SK-N-SH (cell line): ENCODE results near the gene M6PR. TPM values are rescaled to one million over a fixed set of nuclear protein-coding genes. Genes with fewer than 3 reads are reported as not detected.

Experiments
- CTCF ChIA-PET: fragments of 300-600, 350-600 bp; formaldehyde crosslinking; extraction: SDS; loops from one replicate; lab custom pipeline; 2021; lab: Yijun Ruan, JAX
- POLR2A ChIA-PET: fragments of 350-600 bp; sonication (Branson Sonifier 250); formaldehyde crosslinking; extraction: SDS; loops from one replicate; lab custom pipeline; 2020; ENCODE audit warnings: antibody characterized with exemption, inconsistent platforms; lab: Yijun Ruan, JAX
- DNase-seq: peaks from one replicate; pipeline ENCODE4 v3.0.0; 2012
- H2AFZ ChIP-seq: fragments of 200-600 bp; sonication (generic); 2 replicates; pipeline ENCODE4 v1.8.1; 2016; ENCODE audit warnings: antibody characterized with exemption, mild to moderate bottlenecking, low read depth
- H3F3A ChIP-seq: fragments of 200-600 bp; sonication (generic); replicated peaks from 2 replicates; pipeline ENCODE3; 2016; ENCODE audit warnings: antibody characterized with exemption, mild to moderate bottlenecking; ENCODE audit not compliant: insufficient read depth
- H3K27ac ChIP-seq, 2 experiments: fragments of 200-500 bp in 1 of 2; fragments of 200-600 bp in 1 of 2; sonication (Bioruptor generic) in 1 of 2; sonication (generic), shearing (Covaris generic) in 1 of 2; 2 replicates each; pipeline versions ENCODE4 v1.5.1 to v1.6.1; 2014 to 2016; ENCODE audit warnings: low read depth in 2 of 2, inconsistent platforms in 1 of 2, low read length in 1 of 2, mild to moderate bottlenecking in 1 of 2, mixed read lengths in 1 of 2
- H3K27me3 ChIP-seq: fragments of 200-600 bp; sonication (generic), shearing (Covaris generic); 2 replicates; pipeline ENCODE4 v1.6.1; 2016; ENCODE audit warnings: mixed run types; ENCODE audit not compliant: insufficient read depth
- H3K36me3 ChIP-seq, 2 experiments: fragments of 200-500 bp in 1 of 2; fragments of 200-600 bp in 1 of 2; sonication (Bioruptor generic) in 1 of 2; sonication (generic) in 1 of 2; replicated peaks in 1 of 2; 2 replicates each; pipeline versions ENCODE3 to v1.5.1; 2014 to 2016; ENCODE audit warnings: low read length in 1 of 2, mild to moderate bottlenecking in 1 of 2; ENCODE audit not compliant: insufficient read depth in 2 of 2, control insufficient read depth in 1 of 2
- H3K4me1 ChIP-seq, 2 experiments: fragments of 200-500 bp in 1 of 2; fragments of 200-600 bp in 1 of 2; sonication (Bioruptor generic) in 1 of 2; sonication (generic), shearing (Covaris generic) in 1 of 2; 2 replicates each; pipeline versions ENCODE4 v1.5.1 to v1.6.1; 2014 to 2016; ENCODE audit warnings: low read depth in 1 of 2, low read length in 1 of 2, mixed run types in 1 of 2; ENCODE audit not compliant: insufficient read depth in 2 of 2, control insufficient read depth in 1 of 2
- H3K4me2 ChIP-seq: fragments of 200-600 bp; sonication (generic), shearing (Covaris generic); 2 replicates; pipeline ENCODE4 v1.6.1; 2017; ENCODE audit warnings: mixed run types
- H3K4me3 ChIP-seq, 2 experiments: fragments of 200-500 bp in 1 of 2; fragments of 200-600 bp in 1 of 2; sonication (Bioruptor generic) in 1 of 2; sonication (generic), shearing (Covaris generic) in 1 of 2; 2 replicates each; pipeline versions ENCODE4 v1.5.1 to v1.8.1; 2014 to 2016; ENCODE audit warnings: low read depth in 2 of 2, inconsistent platforms in 1 of 2, low read length in 1 of 2, mild to moderate bottlenecking in 1 of 2, mixed read lengths in 1 of 2, moderate library complexity in 1 of 2
- H3K79me2 ChIP-seq: fragments of 200-600 bp; sonication (generic); 2 replicates; pipeline ENCODE4 v1.8.1; 2017; ENCODE audit warnings: mild to moderate bottlenecking; ENCODE audit not compliant: insufficient read depth
- H3K9ac ChIP-seq: fragments of 200-600 bp; sonication (generic); 2 replicates; pipeline ENCODE4 v1.6.1; 2017; ENCODE audit warnings: mixed run types
- H3K9me2 ChIP-seq: fragments of 200-600 bp; sonication (generic); 2 replicates; pipeline ENCODE4 v1.6.1; 2017; ENCODE audit warnings: mixed run types
- H3K9me3 ChIP-seq: fragments of 200-600 bp; sonication (generic); 2 replicates; pipeline ENCODE4 v1.6.1; 2017; ENCODE audit warnings: mixed run types, mild to moderate bottlenecking, moderate library complexity
- H4K20me1 ChIP-seq: fragments of 200-600 bp; sonication (generic); 2 replicates; pipeline ENCODE4 v1.6.1; 2017; ENCODE audit warnings: mild to moderate bottlenecking, mixed run types; ENCODE audit not compliant: insufficient read depth
- CTCF ChIP-seq: fragments of 200-600 bp; sonication (generic); IDR thresholded peaks from 2 replicates; pipeline ENCODE4 v1.6.1; 2017; ENCODE audit warnings: antibody characterized with exemption, mild to moderate bottlenecking, moderate library complexity
- ELF1 ChIP-seq: IDR thresholded peaks from 2 replicates; pipeline ENCODE4 v1.4.0; 2012
- EP300 ChIP-seq, 2 experiments: IDR thresholded peaks; 2 replicates each; pipeline versions ENCODE4 v1.4.0 to v1.6.1; 2012; ENCODE audit warnings: borderline replicate concordance in 1 of 2, low read depth in 1 of 2, low read length in 1 of 2
- FOSL2 ChIP-seq: IDR thresholded peaks from 2 replicates; pipeline ENCODE4 v1.4.0; 2012; ENCODE audit warnings: low read depth, mild to moderate bottlenecking, moderate library complexity, borderline replicate concordance
- IRF3 ChIP-seq: fragments of 150-350 bp; IDR thresholded peaks from 2 replicates; pipeline ENCODE4 v1.6.1; 2016; ENCODE audit warnings: mild to moderate bottlenecking, low read depth, low read length
- JUND ChIP-seq: IDR thresholded peaks from 2 replicates; pipeline ENCODE4 v1.4.0; 2012
- MAX ChIP-seq: IDR thresholded peaks from 2 replicates; pipeline ENCODE4 v1.4.0; 2012; ENCODE audit warnings: low read depth
- PBX3 ChIP-seq: IDR thresholded peaks from 2 replicates; pipeline ENCODE4; 2012
- POLR2AphosphoS5 ChIP-seq: IDR thresholded peaks from 2 replicates; pipeline ENCODE4 v1.6.1; 2012; ENCODE audit warnings: low read depth, low read length
- RAD21 ChIP-seq: IDR thresholded peaks from 2 replicates; pipeline ENCODE4 v1.6.1; 2012; ENCODE audit warnings: mild to moderate bottlenecking, low read length
- RCOR1 ChIP-seq: fragments of 150-350 bp; IDR thresholded peaks from 2 replicates; pipeline ENCODE4 v1.6.1; 2017; ENCODE audit warnings: antibody characterized with exemption, low read length
- RFX5 ChIP-seq: IDR thresholded peaks from 2 replicates; pipeline ENCODE4 v1.6.1; 2012; ENCODE audit warnings: mild to moderate bottlenecking, improper control_type of control experiment, low read length
- RXRA ChIP-seq: IDR thresholded peaks from 2 replicates; pipeline ENCODE4 v1.4.0; 2012; ENCODE audit warnings: low read depth, mild to moderate bottlenecking, borderline replicate concordance
- SIN3A ChIP-seq: IDR thresholded peaks from 2 replicates; pipeline ENCODE4 v1.6.1; 2012; ENCODE audit warnings: low read depth, mild to moderate bottlenecking, low read length, moderate library complexity, borderline replicate concordance
- SMC3 ChIP-seq: IDR thresholded peaks from 2 replicates; pipeline ENCODE4 v1.6.1; 2012; ENCODE audit warnings: low read depth, low read length, improper control_type of control experiment
- USF1 ChIP-seq: IDR thresholded peaks from 2 replicates; pipeline ENCODE4 v1.4.0; 2012; ENCODE audit warnings: low read depth, borderline replicate concordance
- USF2 ChIP-seq: fragments of 150-350 bp; IDR thresholded peaks from 2 replicates; pipeline ENCODE4 v1.6.1; 2017; ENCODE audit warnings: antibody characterized with exemption, low read length, low read depth, borderline replicate concordance
- ZBTB33 ChIP-seq: IDR thresholded peaks from 2 replicates; pipeline ENCODE4 v1.4.0; 2012; ENCODE audit warnings: low read depth, borderline replicate concordance
- WGBS: methylation state at CpG from one replicate; pipeline ENCODE4 v1.1.6; 2017; ENCODE audit warnings: low lambda C conversion rate; 5-methylcytosine and 5-hydroxymethylcytosine counted together
- polyA plus RNA-seq, 3 experiments: library from polyadenylated mRNA; depleted of rRNA; stranded (reverse); fragments of >200 nt; gene quantifications; 2 replicates each; pipeline ENCODE4 v1.2.3, GENCODE V29; 2012

Gene M6PR
- polyA plus RNA-seq, 1 of the 3 experiments (the other 2 are of a cell fraction), result 132 TPM

GRCh38 chr12:8991371-8992345 lies 42.2 kb upstream of the M6PR start:
- Histone ChIP-seq H2AFZ (no peak overlapping the region), H4K20me1 (no peaks in the 10 kb centered on the region), H3K36me3 (no peaks in the 10 kb centered on the region), H3K4me3 (no peak overlapping the region), H3K4me2 (no peak overlapping the region), H3K27ac (no peak overlapping the region)
- WGBS, result 66% methylated on average over 6 of the region's 6 CpGs
- DNase-seq, result no peak
- TF ChIP-seq SMC3 (no peak), ELF1 (no peak), JUND (no peak), RXRA (no peak), RFX5 (no peak), RCOR1 (no peak), POLR2AphosphoS5 (no peak), PBX3 (no peak), FOSL2 (no peak), USF2 (no peak), MAX (no peak), USF1 (no peak)
- TF ChIP-seq, all 33 proteins: peak for 0
- Histone ChIP-seq H3K27me3 (no peaks in the 10 kb centered on the region), H3F3A (no peaks in the 10 kb centered on the region), H3K9ac (no peak overlapping the region), H3K4me1 (no peaks in the 10 kb centered on the region), H3K9me3 (no peaks in the 10 kb centered on the region), H3K9me2 (no peaks in the 10 kb centered on the region), H3K79me2 (no peaks in the 10 kb centered on the region)
- ChIA-PET CTCF (interaction anchor here (1.2 kb wide), 1 partner anchor 47 kb away, joined by 4 read pairs; no protein-coding TSS in a partner anchor), POLR2A (no interaction called here)

- ChIA-PET POLR2A (no interaction called here), CTCF (interaction anchor here (0.6 to 1.4 kb wide), 2 partner anchors 29 to 49 kb away, joined by 3 read pairs; no protein-coding TSS in a partner anchor)
- no peaks in the 10 kb centered on the region for H3K9me3 ChIP-seq
- H3K4me2 ChIP-seq, result no peak within 1 kb of the TSS
- H3K36me3 ChIP-seq, result no peaks in the 10 kb centered on the region
- H3K27ac ChIP-seq, result no peak within 1 kb of the TSS
- H3K27me3 ChIP-seq, result no peaks in the 10 kb centered on the region
- no peak for DNase-seq
- H4K20me1 ChIP-seq, result no peaks in the 10 kb centered on the region
- no peaks in the 10 kb centered on the region for H3K79me2 ChIP-seq
- no peak within 1 kb of the TSS for H3K4me3 ChIP-seq
- H3F3A ChIP-seq, result no peaks in the 10 kb centered on the region
- 86% methylated on average over 2 of the region's 2 CpGs for WGBS
- H2AFZ ChIP-seq, result no peak within 1 kb of the TSS
- H3K9me2 ChIP-seq, result no peaks in the 10 kb centered on the region
- no peak within 1 kb of the TSS for H3K9ac ChIP-seq
- H3K4me1 ChIP-seq, result no peaks in the 10 kb centered on the region
- TF ChIP-seq EP300 (IDR thresholded peaks at IDR 0.05; ENCODE audit: borderline replicate concordance in 1 of 2, low read depth in 1 of 2, low read length in 1 of 2), result no peak
- TF ChIP-seq MAX, result no peak
- no peak for TF ChIP-seq SIN3A
- TF ChIP-seq RAD21, result no peak
- TF ChIP-seq FOSL2, result no peak
- TF ChIP-seq ZBTB33, result no peak
- TF ChIP-seq IRF3, result no peak
- TF ChIP-seq CTCF, result no peak
- no peak for TF ChIP-seq POLR2AphosphoS5
Observed at GRCh38 chr12:8989413-8989812, 40.0 kb upstream of the M6PR start, which contains the start of gene KLRG1. KLRG1 (plus strand) TSS chr12:8989546; CDS start chr12:8989636, 90 bp downstream.
